Adrenal gland (tissue), 12 donors: ENCODE results near the gene JUND. TPM values are rescaled to one million over a fixed set of nuclear protein-coding genes. Genes with fewer than 3 reads are reported as not detected.

Experiments
- DNase-seq, 7 donors: peaks; one replicate each; pipeline ENCODE4 v3.0.0-alpha.2; 2019 to 2020
- H3K27ac ChIP-seq, 5 donors: fragments of 200-600 bp; sonication (generic) in 4 of 5; 1 replicate in 3 of 5; 2 replicates in 2 of 5; pipeline versions ENCODE4 v1.5.1 to v1.8.0; 2016 to 2020; ENCODE audit warnings: mild to moderate bottlenecking in 1 of 5
- H3K27me3 ChIP-seq: fragments of 200-600 bp; 2 replicates; pipeline ENCODE4 v1.8.0; 2021
- H3K36me3 ChIP-seq, 2 donors: fragments of 200-600 bp; replicated peaks in 1 of 2; 1 replicate in 1 of 2; 2 replicates in 1 of 2; pipeline versions ENCODE4 v1.5.1 to v1.8.0; 2018 to 2022
- H3K4me1 ChIP-seq, 2 donors: fragments of 200-600 bp; replicated peaks in 1 of 2; 1 replicate in 1 of 2; 2 replicates in 1 of 2; pipeline versions ENCODE4 v1.5.1 to v1.8.0; 2018 to 2021
- H3K4me3 ChIP-seq, 4 donors: fragments of 200-600 bp; sonication (generic) in 3 of 4; one replicate each; pipeline ENCODE4 v1.5.1; 2016 to 2018
- H3K9me3 ChIP-seq, 3 donors: fragments of 200-600 bp; sonication (generic) in 1 of 3; replicated peaks in 1 of 3; 1 replicate in 2 of 3; 2 replicates in 1 of 3; pipeline versions ENCODE4 v1.5.1 to v1.8.0; 2016 to 2021
- POLR2A ChIP-seq, 2 donors: fragments of 450-650 bp; IDR thresholded peaks; one replicate each; pipeline ENCODE4 v1.6.1; 2017; ENCODE audit warnings: antibody characterized with exemption in 2 of 2, mild to moderate bottlenecking in 2 of 2, moderate library complexity in 1 of 2
- WGBS, 4 donors: extraction: QIAGEN DNeasy Blood & Tissue Kit in 2 of 4; methylation state at CpG; one replicate each; pipeline versions ENCODE4 v1.1.5 to v1.1.7; 2013 to 2017; 5-methylcytosine and 5-hydroxymethylcytosine counted together
- intact Hi-C, 2 donors: fragments of 100-400 bp; cut with DNase I; formaldehyde crosslinking; loops; one replicate each; pipeline versions ENCODE4 v1.14.1 to v1.15.0; 2022 to 2023
- polyA plus RNA-seq, 3 donors: library from polyadenylated mRNA; stranded (reverse); fragments of 200-250 nt in 2 of 3; fragments of 350-450 nt in 1 of 3; fragmentation: Illumina TruSeq in 1 of 3; extraction: RNeasy Lipid Tissue Mini Kit (QIAGEN cat#74804) in 1 of 3; gene quantifications; one replicate each; pipeline ENCODE4 v1.2.3, GENCODE V29; 2013 to 2014
- total RNA-seq, 9 donors: library from RNA; depleted of rRNA in 4 of 9; stranded (reverse); fragments of >200 nt in 4 of 9; fragments of 120-200 nt in 1 of 9; fragmentation: NEBNext Ultra II Directional in 1 of 9; extraction: Animal tissue kit (Norgen Biotek cat#: 25700) in 1 of 9; gene quantifications; one replicate each; pipeline versions ENCODE4 v1.1.0 to v1.2.4, GENCODE V29; 2013 to 2023
- TF ChIP-seq, protein P1 (sequence below), 6 experiments: fragments of 450-650 bp in 4 of 6; fragments of 200-600 bp in 2 of 6; sonication (generic) in 1 of 6; IDR thresholded peaks; 1 replicate in 5 of 6; 2 replicates in 1 of 6; pipeline versions ENCODE4 v1.5.1 to v1.8.0; 2016 to 2021; ENCODE audit warnings: antibody characterized with exemption in 6 of 6, mild to moderate bottlenecking in 2 of 6, moderate library complexity in 1 of 6
- donor health status: healthy with polysubstance abuse.
- donor health status: Bipolar disorder and iron deficiency.
- donor health status: DM: yes; HTN: yes; CAD: no.
- donor health status: DM: no; HTN: no; CAD: no.
- donor health status: DM: no; HTN: no; CAD: no.
- donor health status: DM: yes; HTN: yes; CAD: no.

Gene JUND
- total and polyA plus RNA-seq, 12 donors: 35.9 to 533 (median 242) TPM

DNA sequence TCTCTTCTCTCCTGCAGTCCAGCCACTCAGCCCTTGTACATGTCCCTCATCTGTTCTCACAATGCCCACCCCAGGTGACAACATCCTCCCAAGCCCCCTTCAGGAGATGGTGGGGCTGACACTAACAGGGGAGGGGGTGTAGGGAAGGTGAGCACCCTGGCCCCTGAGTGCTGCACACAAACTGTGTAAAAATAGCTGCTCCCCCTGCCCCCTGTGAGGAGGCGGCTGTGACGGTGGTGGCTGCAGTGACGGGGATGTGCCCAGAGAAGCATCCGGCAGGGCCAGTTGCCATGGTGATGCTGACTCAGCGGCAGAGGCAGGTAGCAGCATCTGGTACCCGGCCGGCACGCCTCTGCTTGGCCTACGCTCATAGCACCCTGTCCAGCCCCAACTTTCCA lies 13.0 kb upstream of the JUND start:
- peaks cover 22 to 27% of the 10 kb centered on the region in 2 donors for H3K4me1 ChIP-seq
- intact Hi-C loops: no loop called here
- H3K27ac ChIP-seq: peak overlapping the region in 2 of 5 donors; percentile 98 to 100
- H3K9me3 ChIP-seq: no peaks in the 10 kb centered on the region
- H3K36me3 ChIP-seq: no peaks in the 10 kb centered on the region
- TF ChIP-seq, protein P1, sequence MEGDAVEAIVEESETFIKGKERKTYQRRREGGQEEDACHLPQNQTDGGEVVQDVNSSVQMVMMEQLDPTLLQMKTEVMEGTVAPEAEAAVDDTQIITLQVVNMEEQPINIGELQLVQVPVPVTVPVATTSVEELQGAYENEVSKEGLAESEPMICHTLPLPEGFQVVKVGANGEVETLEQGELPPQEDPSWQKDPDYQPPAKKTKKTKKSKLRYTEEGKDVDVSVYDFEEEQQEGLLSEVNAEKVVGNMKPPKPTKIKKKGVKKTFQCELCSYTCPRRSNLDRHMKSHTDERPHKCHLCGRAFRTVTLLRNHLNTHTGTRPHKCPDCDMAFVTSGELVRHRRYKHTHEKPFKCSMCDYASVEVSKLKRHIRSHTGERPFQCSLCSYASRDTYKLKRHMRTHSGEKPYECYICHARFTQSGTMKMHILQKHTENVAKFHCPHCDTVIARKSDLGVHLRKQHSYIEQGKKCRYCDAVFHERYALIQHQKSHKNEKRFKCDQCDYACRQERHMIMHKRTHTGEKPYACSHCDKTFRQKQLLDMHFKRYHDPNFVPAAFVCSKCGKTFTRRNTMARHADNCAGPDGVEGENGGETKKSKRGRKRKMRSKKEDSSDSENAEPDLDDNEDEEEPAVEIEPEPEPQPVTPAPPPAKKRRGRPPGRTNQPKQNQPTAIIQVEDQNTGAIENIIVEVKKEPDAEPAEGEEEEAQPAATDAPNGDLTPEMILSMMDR (IDR thresholded peaks at IDR 0.05): no peak
- TF ChIP-seq POLR2A (IDR thresholded peaks at IDR 0.05): peak in 1 of 2 donors; percentile 5
- H3K27me3 ChIP-seq: no peaks in the 10 kb centered on the region
- WGBS, 4 donors: 63 to 88% (median 68%) methylated on average over 3 to 9 of the region's 9 CpGs
- DNase-seq: peak in 5 of 7 donors; percentile 53 to 92 (median 68)
- H3K4me3 ChIP-seq: no peak overlapping the region

DNA sequence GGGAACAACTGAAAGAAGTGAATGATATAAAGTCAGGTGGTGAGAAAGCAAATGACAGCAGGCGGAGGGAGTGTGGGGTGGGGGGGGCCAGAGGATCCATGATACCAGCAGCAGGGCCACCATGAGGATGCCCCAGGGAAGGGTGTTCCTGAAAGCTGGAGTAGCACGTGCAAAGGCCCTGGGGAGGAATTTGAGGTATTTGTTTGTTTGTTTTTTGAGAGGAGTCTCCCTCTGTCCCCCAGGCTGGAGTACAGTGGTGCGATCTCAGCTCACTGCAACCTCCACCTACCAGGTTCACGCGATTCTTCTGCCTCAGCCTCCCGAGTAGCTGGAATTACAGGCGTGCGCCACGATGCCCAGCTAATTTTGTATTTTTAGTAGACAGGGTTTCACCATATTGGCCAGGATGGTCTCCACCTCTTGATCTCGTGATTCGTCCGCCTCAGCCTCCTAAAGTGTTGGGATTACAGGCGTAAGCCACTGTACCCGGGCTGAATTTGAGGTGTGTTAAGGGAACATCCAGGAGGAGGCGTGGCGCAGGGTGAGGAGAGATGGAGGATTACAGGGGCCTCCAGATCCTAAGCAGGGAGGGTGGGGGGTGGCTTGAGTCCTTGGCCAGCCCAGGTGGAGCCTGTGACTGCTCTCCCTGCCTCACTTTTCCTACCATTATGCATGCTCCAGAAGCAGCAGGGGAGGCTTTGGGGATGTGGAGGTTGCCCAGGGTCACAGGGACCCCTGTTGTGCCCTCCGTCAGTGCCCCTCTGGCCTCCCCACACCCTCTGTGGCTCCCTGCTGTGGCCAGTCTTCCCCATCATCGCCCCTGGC lies 12.4 kb upstream of the JUND start:
- peaks cover 22 to 27% of the 10 kb centered on the region in 2 donors for H3K4me1 ChIP-seq
- WGBS, 4 donors: 71 to 77% (median 75%) methylated on average over 18 of the region's 18 CpGs
- H3K27ac ChIP-seq: peak overlapping the region; percentile 96 to 100 (median 98)
- no peaks in the 10 kb centered on the region for H3K9me3 ChIP-seq
- H3K4me3 ChIP-seq: peak overlapping the region in 1 of 4 donors; percentile 82
- intact Hi-C loops: no loop called here
- TF ChIP-seq POLR2A (IDR thresholded peaks at IDR 0.05): no peak
- TF ChIP-seq, protein P1 (IDR thresholded peaks at IDR 0.05): no peak
- peak in 1 of 7 donors; percentile 35 for DNase-seq
- no peaks in the 10 kb centered on the region for H3K27me3 ChIP-seq
- H3K36me3 ChIP-seq: no peaks in the 10 kb centered on the region

DNA sequence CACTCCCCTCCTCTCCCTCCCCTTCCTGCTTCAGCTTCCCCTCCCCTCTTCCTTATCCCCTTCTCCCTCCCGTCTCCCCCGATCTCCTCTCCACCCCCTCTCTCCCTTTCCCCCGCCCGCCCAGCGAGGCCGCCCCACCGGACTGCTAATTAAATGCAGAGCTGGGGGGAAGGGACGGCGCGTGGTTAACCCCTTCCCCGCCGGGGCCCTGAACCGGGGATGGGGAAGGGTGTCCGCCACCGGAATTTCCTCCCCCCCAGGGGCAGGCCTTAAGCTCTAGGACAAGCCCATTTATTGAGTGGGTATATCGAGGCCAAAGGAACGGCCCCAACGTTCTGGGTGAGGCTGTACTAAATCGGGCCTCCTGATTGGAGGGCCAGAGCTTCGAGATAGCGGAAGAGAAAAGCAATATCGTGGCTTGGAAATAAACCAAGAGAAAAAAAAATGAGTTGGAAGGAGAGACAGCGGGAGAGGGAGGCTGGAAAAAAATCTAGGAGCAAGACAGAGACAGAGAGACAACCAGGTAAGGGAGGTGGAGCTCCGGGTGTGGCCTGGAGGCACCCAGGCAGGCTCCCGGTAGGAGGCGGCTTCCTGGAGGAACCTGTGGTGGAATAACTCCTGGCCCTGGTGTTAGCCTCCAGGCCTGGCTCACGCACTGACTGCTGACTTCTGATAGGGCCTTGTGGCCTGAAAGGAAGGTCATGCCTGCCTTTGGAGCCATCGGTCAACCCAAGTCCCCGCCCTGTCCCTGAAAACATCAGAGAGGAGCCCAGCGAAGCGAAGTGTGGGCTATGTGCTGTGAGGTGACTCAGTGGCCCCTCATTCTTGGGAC lies 11.6 kb upstream of the JUND start:
- Histone ChIP-seq H3K4me3 (peak overlapping the region; percentile 4 to 82 (median 76)), H3K9me3 (no peaks in the 10 kb centered on the region), H3K27ac (peak overlapping the region; percentile 96 to 100 (median 98)), H3K36me3 (no peaks in the 10 kb centered on the region), H3K27me3 (no peaks in the 10 kb centered on the region), H3K4me1 (peaks cover 22 to 27% of the 10 kb centered on the region in 2 donors)
- WGBS, 4 donors: 2 to 9% (median 4%) methylated on average over 13 to 31 of the region's 31 CpGs
- DNase-seq: peak; percentile 93 to 98 (median 97)
- intact Hi-C loops: no loop called here
- peak; percentile 56 to 91 for TF ChIP-seq POLR2A (IDR thresholded peaks at IDR 0.05)
- TF ChIP-seq, protein P1 (IDR thresholded peaks at IDR 0.05): peak in 3 of 6 experiments; percentile 27 to 45 (median 40)

DNA sequence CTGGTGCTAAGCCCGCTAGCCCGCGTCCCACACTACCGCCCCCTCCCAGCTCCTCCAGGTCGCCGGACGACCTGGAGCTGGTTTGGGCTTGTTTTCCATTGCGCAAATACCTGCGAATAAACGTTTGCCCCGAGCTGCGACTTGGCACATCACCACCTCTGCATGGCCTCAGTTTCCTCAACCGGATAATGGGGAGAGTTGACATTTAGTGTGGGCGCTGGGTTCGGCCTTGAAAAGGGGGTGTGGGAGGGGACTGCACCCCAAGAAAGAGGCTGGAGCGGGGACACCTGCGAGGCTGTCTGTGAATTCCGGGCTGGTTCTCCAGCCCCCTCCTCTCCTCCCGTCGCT lies 11.0 kb upstream of the JUND start:
- DNase-seq: peak in 3 of 7 donors; percentile 62 to 80 (median 77)
- Histone ChIP-seq H3K36me3 (no peaks in the 10 kb centered on the region), H3K27me3 (no peaks in the 10 kb centered on the region), H3K4me1 (peaks cover 22 to 27% of the 10 kb centered on the region in 2 donors), H3K4me3 (peak overlapping the region in 3 of 4 donors; percentile 69 to 82 (median 82)), H3K27ac (peak overlapping the region; percentile 96 to 100 (median 98)), H3K9me3 (no peaks in the 10 kb centered on the region)
- TF ChIP-seq, protein P1 (IDR thresholded peaks at IDR 0.05): no peak
- TF ChIP-seq POLR2A (IDR thresholded peaks at IDR 0.05): peak; percentile 11 to 12
- WGBS, 4 donors: 0 to 1% (median 0%) methylated on average over 8 to 20 of the region's 20 CpGs
- intact Hi-C loops: no loop called here
